GM19467 (cell line): ENCODE measurements around the gene RER1.
"Not testable (repeated sequence)": the region's sequence is repeated elsewhere in the genome, so short reads cannot be mapped to it uniquely, and the experiment has no call there.

Experiments
- ATAC-seq: cut with Tn5 transposase; IDR thresholded peaks from one replicate; pipeline ENCODE4 v1.9.1; 2021; ENCODE audit warnings: mild to moderate bottlenecking, moderate library complexity; ENCODE audit not compliant: unreplicated experiment

The RER1 gene

GRCh38 chr1:2422523-2422922 lies 30.9 kb downstream of the RER1 start:
- ATAC-seq, result no peak

- ATAC-seq, result no peak
Measured at GRCh38 chr1:2425892-2426291, 34.3 kb downstream of the RER1 start.

GRCh38 chr1:2426540-2426939 lies 34.9 kb downstream of the RER1 start:
- ATAC-seq, result no peak

- ATAC-seq, result no peak
Measured at GRCh38 chr1:2427051-2427450, 35.4 kb downstream of the RER1 start.

GRCh38 chr1:2427976-2428375 lies 36.3 kb downstream of the RER1 start:
- no peak for ATAC-seq

GRCh38 chr1:2428490-2428889 lies 36.8 kb downstream of the RER1 start:
- no peak for ATAC-seq

- ATAC-seq, result no peak
Measured at GRCh38 chr1:2429780-2430591, 38.3 kb downstream of the RER1 start.

GRCh38 chr1:2430592-2430973 lies 38.9 kb downstream of the RER1 start:
- ATAC-seq, result no peak

GRCh38 chr1:2431103-2431502 lies 39.5 kb downstream of the RER1 start:
- ATAC-seq, result no peak

- no peak for ATAC-seq
Measured at GRCh38 chr1:2431518-2431917, 39.9 kb downstream of the RER1 start.

- ATAC-seq, result no peak
Measured at GRCh38 chr1:2432441-2432844, 40.8 kb downstream of the RER1 start.

- ATAC-seq, result no peak
Measured at GRCh38 chr1:2433196-2433595, 41.6 kb downstream of the RER1 start.

GRCh38 chr1:2433936-2434655 lies 42.5 kb downstream of the RER1 start:
- ATAC-seq, result no peak

- no peak for ATAC-seq
Measured at GRCh38 chr1:2435091-2435490, 43.5 kb downstream of the RER1 start.

GRCh38 chr1:2435746-2436355 lies 44.2 kb downstream of the RER1 start:
- no peak for ATAC-seq

GRCh38 chr1:2436876-2437275 lies 45.2 kb downstream of the RER1 start:
- no peak for ATAC-seq

- ATAC-seq, result no peak
Measured at GRCh38 chr1:2437617-2438016, 46.0 kb downstream of the RER1 start.

- no peak for ATAC-seq
Measured at GRCh38 chr1:2438038-2438437, 46.4 kb downstream of the RER1 start.

GRCh38 chr1:2438641-2439040 lies 47.0 kb downstream of the RER1 start:
- ATAC-seq, result no peak

GRCh38 chr1:2439369-2439768 lies 47.7 kb downstream of the RER1 start:
- ATAC-seq, result no peak

- not testable (repeated sequence) for ATAC-seq
Measured at GRCh38 chr1:2440346-2440745, 48.7 kb downstream of the RER1 start.

- no peak for ATAC-seq
Measured at GRCh38 chr1:2441746-2442145, 50.1 kb downstream of the RER1 start.
